Osteoblast (primary cell): Measurements from ENCODE around the gene TPRG1. TPM values are rescaled to one million over a fixed set of nuclear protein-coding genes. Genes with fewer than 3 reads are reported as not detected.

Source experiments
- DNase-seq: peaks from one replicate; pipeline ENCODE4 v3.0.0; 2011; ENCODE audit warnings: low spot score, mixed read lengths; ENCODE audit not compliant: insufficient read length; ENCODE audit errors: missing footprints
- H2AFZ ChIP-seq: 2 replicates; pipeline ENCODE4 v1.6.0; 2011; ENCODE audit warnings: mild to moderate bottlenecking, low read length
- H3K27ac ChIP-seq: 2 replicates; pipeline ENCODE4 v1.5.1; 2011; ENCODE audit warnings: mild to moderate bottlenecking, low read depth, low read length, moderate library complexity
- H3K27me3 ChIP-seq: 2 replicates; pipeline ENCODE4 v1.6.0; 2012; ENCODE audit warnings: mild to moderate bottlenecking, control low read depth, inconsistent platforms, low read length, moderate library complexity; ENCODE audit not compliant: insufficient read depth
- H3K36me3 ChIP-seq: 2 replicates; pipeline ENCODE4 v1.5.1; 2011; ENCODE audit warnings: mild to moderate bottlenecking, low read length, control low read depth, moderate library complexity; ENCODE audit not compliant: insufficient read depth
- H3K4me1 ChIP-seq: 2 replicates; pipeline ENCODE4 v1.5.1; 2011; ENCODE audit warnings: mild to moderate bottlenecking, low read length, control low read depth, moderate library complexity; ENCODE audit not compliant: insufficient read depth
- H3K4me2 ChIP-seq: 2 replicates; pipeline ENCODE4 v1.6.0; 2011; ENCODE audit warnings: mild to moderate bottlenecking, low read length; ENCODE audit not compliant: insufficient read depth
- H3K4me3 ChIP-seq: fragments of 200-600 bp; sonication (generic); 3 replicates; pipeline ENCODE4 v1.5.1; 2012; ENCODE audit warnings: mild to moderate bottlenecking, low read length, inconsistent platforms; ENCODE audit not compliant: insufficient read depth
- H3K79me2 ChIP-seq: 2 replicates; pipeline ENCODE4 v1.6.0; 2012; ENCODE audit warnings: mild to moderate bottlenecking, low read length, control low read depth, inconsistent platforms; ENCODE audit not compliant: insufficient read depth
- H3K9me3 ChIP-seq: 2 replicates; pipeline ENCODE4 v1.5.1; 2011; ENCODE audit warnings: low read depth, low read length, control low read depth
- H4K20me1 ChIP-seq: 2 replicates; pipeline ENCODE4 v1.6.0; 2012; ENCODE audit warnings: mild to moderate bottlenecking, low read length, control low read depth; ENCODE audit not compliant: insufficient read depth
- CTCF ChIP-seq: IDR thresholded peaks from 2 replicates; pipeline ENCODE4 v1.5.1; 2011; ENCODE audit warnings: mild to moderate bottlenecking, low read depth, low read length, moderate library complexity; ENCODE audit errors: extremely low read depth
- total RNA-seq: library from RNA; depleted of rRNA; stranded (reverse); fragments of >200 nt; gene quantifications from 2 replicates; pipeline ENCODE4 v1.2.3, GENCODE V29; 2012

The TPRG1 gene
- total RNA-seq, 1 donor = 6.5 TPM

- Histone ChIP-seq H3K4me3 (no peak overlapping the region), H3K4me2 (no peak overlapping the region), H3K27me3 (no peaks in the 10 kb centered on the region), H3K4me1 (no peaks in the 10 kb centered on the region), H3K27ac (no peak overlapping the region), H3K36me3 (no peaks in the 10 kb centered on the region), H3K79me2 (no peaks in the 10 kb centered on the region), H4K20me1 (no peaks in the 10 kb centered on the region), H3K9me3 (no peaks in the 10 kb centered on the region), H2AFZ (no peak overlapping the region)
- no peak for TF ChIP-seq CTCF
- no peak for DNase-seq
Measured at GRCh38 chr3:189372243-189372642, 200.5 kb downstream of the TPRG1 start.
